Gastrocnemius medialis (tissue), 4 donors: ENCODE measurements around the gene HOXB1. TPM values are rescaled to one million over a fixed set of nuclear protein-coding genes. Genes with fewer than 3 reads are reported as not detected.
A peak's percentile ranks its signal among the peaks of the same experiment; 100 is the strongest.

Experiments used
- ATAC-seq, 2 donors: fragments of 150-250 bp; one replicate each; pipeline ENCODE4 v1.9.1; 2016
- DNase-seq, 2 donors: peaks; one replicate each; pipeline ENCODE4 v3.0.0-alpha.2; 2019
- H3K27ac ChIP-seq, 4 donors: fragments of 200-600 bp; sonication (generic); 1 replicate in 1 of 4; 2 replicates in 3 of 4; pipeline ENCODE4 v1.5.1; 2016 to 2018; ENCODE audit warnings: mild to moderate bottlenecking in 2 of 4, moderate library complexity in 1 of 4
- H3K27me3 ChIP-seq, 3 donors: fragments of 200-600 bp; sonication (generic) in 2 of 3; 1 replicate in 1 of 3; 2 replicates in 2 of 3; pipeline versions ENCODE4 v1.5.1 to v1.6.0; 2016 to 2019; ENCODE audit warnings: mild to moderate bottlenecking in 1 of 3, moderate library complexity in 1 of 3
- H3K36me3 ChIP-seq, 2 donors: fragments of 200-600 bp; sonication (generic) in 1 of 2; one replicate each; pipeline ENCODE4 v1.5.1; 2017 to 2018
- H3K4me1 ChIP-seq, 2 donors: fragments of 200-600 bp; sonication (generic) in 1 of 2; one replicate each; pipeline ENCODE4 v1.5.1; 2016 to 2017; ENCODE audit warnings: mild to moderate bottlenecking in 2 of 2
- H3K4me3 ChIP-seq, 4 donors: fragments of 200-600 bp; sonication (generic) in 3 of 4; 1 replicate in 1 of 4; 2 replicates in 3 of 4; pipeline ENCODE4 v1.5.1; 2016 to 2019; ENCODE audit warnings: mild to moderate bottlenecking in 2 of 4
- H3K9me3 ChIP-seq, 3 donors: fragments of 200-600 bp; sonication (generic) in 2 of 3; 1 replicate in 1 of 3; 2 replicates in 2 of 3; pipeline ENCODE4 v1.5.1; 2016 to 2019
- CTCF ChIP-seq, 5 experiments: fragments of 450-650 bp in 3 of 5; fragments of 200-600 bp in 2 of 5; sonication (generic) in 2 of 5; IDR thresholded peaks in 4 of 5; conservative IDR thresholded peaks in 1 of 5; 1 replicate in 4 of 5; 2 replicates in 1 of 5; pipeline ENCODE4 v1.5.1; 2016 to 2019; ENCODE audit warnings: antibody characterized with exemption in 5 of 5, mild to moderate bottlenecking in 3 of 5, moderate library complexity in 3 of 5
- POLR2A ChIP-seq, 2 donors: fragments of 450-650 bp; IDR thresholded peaks; one replicate each; pipeline ENCODE4 v1.6.1; 2017; ENCODE audit warnings: antibody characterized with exemption in 2 of 2, mild to moderate bottlenecking in 2 of 2, moderate library complexity in 2 of 2
- in situ Hi-C, 4 donors: fragments of 200-750 bp; cut with MboI; loops; one replicate each; pipeline versions ENCODE4 v1.15.0 to v1.8.0; 2017; ENCODE audit warnings: low sequenced_read_pairs in 4 of 4
- intact Hi-C: fragments of 100-400 bp; cut with DNase I; formaldehyde crosslinking; loops from one replicate; pipeline ENCODE4 v1.15.1; 2023; ENCODE audit warnings: low total_unique reads
- total RNA-seq, 4 donors: library from RNA; depleted of rRNA; stranded (reverse); fragments of >200 nt; gene quantifications; one replicate each; pipeline versions ENCODE4 v1.1.0 to v1.2.3, GENCODE V29; 2016

Gene HOXB1
- total RNA-seq, 4 donors from 2014 or later, result not detected

GRCh38 chr17:48497103-48497502 is 33.7 kb downstream of the HOXB1 start:
- no peaks in the 10 kb centered on the region for H3K36me3 ChIP-seq
- intact Hi-C loops, result no loop called here
- in situ Hi-C loops, result no loop called here
- H3K4me1 ChIP-seq, result peaks cover 6 to 9% of the 10 kb centered on the region in 2 donors
- no peak overlapping the region for H3K27ac ChIP-seq
- DNase-seq (no peak), ATAC-seq (no peak)
- no peak overlapping the region for H3K4me3 ChIP-seq
- TF ChIP-seq POLR2A (IDR thresholded peaks at IDR 0.05) (no peak), CTCF (IDR thresholded peaks at IDR 0.05 in 4 of 5, conservative IDR thresholded peaks at IDR 0.05 in 1 of 5) (no peak)
- peaks cover under 1 to 3% (median 2%) of the 10 kb centered on the region in 3 donors for H3K27me3 ChIP-seq
- H3K9me3 ChIP-seq, result no peaks in the 10 kb centered on the region

GRCh38 chr17:48494335-48494734 is 36.5 kb downstream of the HOXB1 start:
- Histone ChIP-seq H3K4me3 (no peak overlapping the region), H3K27ac (no peak overlapping the region), H3K36me3 (no peaks in the 10 kb centered on the region), H3K4me1 (peaks cover 6 to 9% of the 10 kb centered on the region in 2 donors), H3K9me3 (no peaks in the 10 kb centered on the region), H3K27me3 (peaks cover 0 to 3% (median 0%) of the 10 kb centered on the region in 3 donors)
- intact Hi-C loops (no loop called here), in situ Hi-C loops (no loop called here)
- DNase-seq (no peak), ATAC-seq (peak in 1 of 2 donors; percentile 44)
- no peak for TF ChIP-seq CTCF (IDR thresholded peaks at IDR 0.05 in 4 of 5, conservative IDR thresholded peaks at IDR 0.05 in 1 of 5)
- TF ChIP-seq POLR2A (IDR thresholded peaks at IDR 0.05), result no peak

GRCh38 chr17:48492401-48493298 is 38.2 kb downstream of the HOXB1 start:
- DNase-seq, result peak; percentile 43 to 64
- Histone ChIP-seq H3K9me3 (no peaks in the 10 kb centered on the region), H3K36me3 (no peaks in the 10 kb centered on the region), H3K4me1 (peaks cover 6 to 9% of the 10 kb centered on the region in 2 donors), H3K27me3 (peaks cover 0 to 3% (median 0%) of the 10 kb centered on the region in 3 donors), H3K27ac (peak overlapping the region in 2 of 4 donors; percentile 14 to 37), H3K4me3 (peak overlapping the region; percentile 28 to 46 (median 38))
- TF ChIP-seq POLR2A (IDR thresholded peaks at IDR 0.05) (no peak), CTCF (IDR thresholded peaks at IDR 0.05 in 4 of 5, conservative IDR thresholded peaks at IDR 0.05 in 1 of 5) (peak; percentile 73 to 90 (median 80))
- intact Hi-C loops (no loop called here), in situ Hi-C loops (no loop called here)
- ATAC-seq, result peak; percentile 89 to 92

- in situ Hi-C loops, result no loop called here
- ATAC-seq, result no peak
- TF ChIP-seq POLR2A (IDR thresholded peaks at IDR 0.05) (no peak), CTCF (IDR thresholded peaks at IDR 0.05 in 4 of 5, conservative IDR thresholded peaks at IDR 0.05 in 1 of 5) (no peak)
- no peak overlapping the region for H3K27ac ChIP-seq
- DNase-seq, result no peak
- peaks cover 0 to 5% (median 3%) of the 10 kb centered on the region in 3 donors for H3K27me3 ChIP-seq
- intact Hi-C loops, result no loop called here
- H3K36me3 ChIP-seq, result no peaks in the 10 kb centered on the region
- H3K9me3 ChIP-seq, result no peaks in the 10 kb centered on the region
- H3K4me1 ChIP-seq, result peaks cover 6 to 9% of the 10 kb centered on the region in 2 donors
- no peak overlapping the region for H3K4me3 ChIP-seq
Measured at GRCh38 chr17:48491527-48492273, 39.1 kb downstream of the HOXB1 start.
